GM12801 (cell line): ENCODE measurements around the gene GALNT17.

Experiments
- CTCF ChIP-seq: IDR thresholded peaks from one replicate; pipeline ENCODE4 v1.5.1; 2011; ENCODE audit warnings: control low read depth; ENCODE audit not compliant: insufficient read length; ENCODE audit errors: extremely low read depth

The GALNT17 gene

GRCh38 chr7:71270558-71270957, 138.6 kb downstream of the GALNT17 start:
- no peak for TF ChIP-seq CTCF

GRCh38 chr7:71271203-71271602, 139.3 kb downstream of the GALNT17 start:
- TF ChIP-seq CTCF = no peak

GRCh38 chr7:71272509-71273490, 140.9 kb downstream of the GALNT17 start:
- TF ChIP-seq CTCF = no peak

DNA sequence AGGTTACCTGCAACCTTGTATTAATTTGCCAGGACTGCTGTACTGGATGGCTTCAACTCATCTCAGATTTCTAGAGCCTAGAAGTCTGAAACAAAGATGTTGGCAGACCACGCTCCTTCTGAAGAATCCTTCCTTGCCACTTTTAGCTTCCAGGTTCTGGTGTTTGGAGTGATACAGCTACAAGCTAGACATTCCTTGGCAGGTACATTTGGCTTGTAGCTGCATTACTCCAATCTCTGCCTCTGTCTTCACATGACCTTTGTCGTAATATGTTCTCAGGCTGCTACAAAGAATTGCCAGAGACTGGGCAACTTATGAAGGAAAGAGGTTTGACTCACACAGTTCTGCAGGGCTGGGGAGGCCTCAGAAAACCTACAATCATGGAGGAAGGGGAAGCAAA, 146.3 kb downstream of the GALNT17 start:
- no peak for TF ChIP-seq CTCF

- no peak for TF ChIP-seq CTCF
These were observed 149.3 kb downstream of the GALNT17 start for GRCh38 chr7:71281261-71281660.

DNA sequence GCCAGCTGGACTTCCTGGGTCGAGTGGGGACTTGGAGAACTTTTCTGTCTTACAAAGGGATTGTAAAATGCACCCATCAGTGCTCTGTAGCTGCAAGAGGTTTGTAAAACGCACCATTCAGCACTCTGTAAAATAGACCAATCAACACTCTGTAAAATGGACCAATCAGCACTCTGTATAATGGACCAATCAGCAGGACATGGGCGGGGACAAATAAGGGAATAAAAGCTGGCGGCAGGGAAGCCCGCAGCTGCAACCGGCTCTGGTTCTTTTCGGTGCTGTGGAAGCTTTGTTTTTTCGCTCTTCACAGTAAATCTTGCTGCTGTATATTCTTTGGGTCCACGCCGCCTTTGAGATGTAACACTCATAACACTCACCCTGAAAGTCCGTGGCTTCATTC, 151.9 kb downstream of the GALNT17 start:
- no peak for TF ChIP-seq CTCF

DNA sequence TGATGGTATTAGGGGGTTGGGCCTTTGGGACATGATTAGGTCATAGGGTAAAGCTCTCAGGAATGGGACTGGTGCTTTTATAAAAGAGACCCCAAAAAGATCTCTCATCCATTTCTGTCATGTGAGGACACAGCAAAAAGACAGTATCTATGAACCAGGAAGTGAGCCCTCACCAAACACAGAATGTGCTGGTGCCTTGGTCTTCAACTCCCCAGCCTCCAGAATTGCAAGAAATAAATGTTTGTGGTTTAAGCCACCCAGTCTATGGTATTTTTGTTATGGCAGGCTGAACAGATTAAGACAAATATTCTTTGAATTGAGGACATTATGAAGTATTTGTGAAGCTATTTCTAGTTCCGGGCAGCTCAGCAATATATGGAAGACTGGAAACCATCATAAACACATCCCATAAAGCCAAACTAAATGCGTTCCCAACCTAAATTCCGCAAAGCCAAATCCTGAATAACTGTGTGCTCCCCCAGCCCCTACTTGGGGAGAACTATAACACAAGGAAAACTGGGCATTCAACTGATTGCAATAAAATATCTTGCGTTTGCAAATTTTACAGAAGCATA, 153.7 kb downstream of the GALNT17 start:
- TF ChIP-seq CTCF = no peak
